Middle frontal gyrus (tissue), 1 donor: Measurements from ENCODE around the gene SEMA4F.

Source experiments
- DNase-seq: peaks from one replicate; pipeline ENCODE4 v3.0.0-alpha.2; 2015; ENCODE audit warnings: low spot score; ENCODE audit errors: extremely low spot score

SEMA4F gene

GRCh38 chr2:74703373-74703772 is 49.3 kb downstream of the SEMA4F start:
- DNase-seq: no peak

GRCh38 chr2:74704216-74704615 is 50.2 kb downstream of the SEMA4F start:
- no peak for DNase-seq

GRCh38 chr2:74706741-74707140 is 52.7 kb downstream of the SEMA4F start:
- no peak for DNase-seq

GRCh38 chr2:74707837-74708236 is 53.8 kb downstream of the SEMA4F start:
- no peak for DNase-seq

- no peak for DNase-seq
These were observed 54.2 kb downstream of the SEMA4F start for GRCh38 chr2:74708296-74708695.

- DNase-seq: no peak
These were observed 54.8 kb downstream of the SEMA4F start for GRCh38 chr2:74708883-74709282.

- DNase-seq: no peak
These were observed 58.4 kb downstream of the SEMA4F start for GRCh38 chr2:74712223-74713053.

GRCh38 chr2:74714691-74715080 is 60.6 kb downstream of the SEMA4F start:
- DNase-seq: no peak

GRCh38 chr2:74715081-74715791 is 61.2 kb downstream of the SEMA4F start:
- peak; percentile 43 for DNase-seq

- DNase-seq: no peak
These were observed 61.8 kb downstream of the SEMA4F start for GRCh38 chr2:74715880-74716279.

GRCh38 chr2:74719066-74719465 is 65.0 kb downstream of the SEMA4F start:
- no peak for DNase-seq

GRCh38 chr2:74721316-74721715 is 67.3 kb downstream of the SEMA4F start:
- DNase-seq: no peak

- DNase-seq: no peak
These were observed 70.4 kb downstream of the SEMA4F start for GRCh38 chr2:74724496-74724895.

GRCh38 chr2:74725287-74725686 is 71.2 kb downstream of the SEMA4F start:
- DNase-seq: no peak

- no peak for DNase-seq
These were observed 74.8 kb downstream of the SEMA4F start for GRCh38 chr2:74728842-74729241.

- no peak for DNase-seq
These were observed 76.5 kb downstream of the SEMA4F start for GRCh38 chr2:74730530-74730929.
